CD4-positive, alpha-beta T cell treated with Interleukin-17A for 1 hour (primary cell): ENCODE results near the gene DOCK3.
"Not testable (repeated sequence)": the region's sequence is repeated elsewhere in the genome, so short reads cannot be mapped to it uniquely, and the experiment has no call there.

ENCODE experiments used
- DNase-seq: peaks from one replicate; pipeline ENCODE4 v3.0.0-alpha.2; 2020

Gene DOCK3

GRCh38 chr3:50652709-50653108 is 22.0 kb upstream of the DOCK3 start:
- DNase-seq: peak; percentile 66

GRCh38 chr3:50653937-50654595 is 20.7 kb upstream of the DOCK3 start:
- no peak for DNase-seq

GRCh38 chr3:50655009-50655830 is 19.5 kb upstream of the DOCK3 start:
- DNase-seq: no peak

- no peak for DNase-seq
Observed at GRCh38 chr3:50656417-50657195, 18.1 kb upstream of the DOCK3 start.

- no peak for DNase-seq
Observed at GRCh38 chr3:50657407-50657806, 17.3 kb upstream of the DOCK3 start.

GRCh38 chr3:50657816-50658215 is 16.9 kb upstream of the DOCK3 start:
- DNase-seq: no peak

GRCh38 chr3:50658416-50658815 is 16.3 kb upstream of the DOCK3 start:
- no peak for DNase-seq

- no peak for DNase-seq
Observed at GRCh38 chr3:50658831-50659230, 15.9 kb upstream of the DOCK3 start.

GRCh38 chr3:50660386-50660785 is 14.3 kb upstream of the DOCK3 start:
- no peak for DNase-seq

- no peak for DNase-seq
Observed at GRCh38 chr3:50661321-50661837, 13.3 kb upstream of the DOCK3 start.

GRCh38 chr3:50662408-50662807 is 12.3 kb upstream of the DOCK3 start:
- DNase-seq: no peak

- no peak for DNase-seq
Observed at GRCh38 chr3:50665081-50665840, 9.5 kb upstream of the DOCK3 start.

GRCh38 chr3:50665841-50666115 is 8.9 kb upstream of the DOCK3 start:
- not testable (repeated sequence) for DNase-seq

- DNase-seq: no peak
Observed at GRCh38 chr3:50666837-50667236, 7.9 kb upstream of the DOCK3 start.

GRCh38 chr3:50671331-50671730 is 3.4 kb upstream of the DOCK3 start:
- no peak for DNase-seq

- DNase-seq: no peak
Observed at GRCh38 chr3:50672656-50673055, 2.1 kb upstream of the DOCK3 start.

- no peak for DNase-seq
Observed at GRCh38 chr3:50673931-50674330, 796 bp upstream of the DOCK3 start.

GRCh38 chr3:50675179-50676030 is 678 bp downstream of the DOCK3 start:
- peak; percentile 52 for DNase-seq

GRCh38 chr3:50676031-50676705 is 1.4 kb downstream of the DOCK3 start:
- no peak for DNase-seq

GRCh38 chr3:50687127-50687751 is 12.5 kb downstream of the DOCK3 start:
- DNase-seq: no peak

- DNase-seq: no peak
Observed at GRCh38 chr3:50687916-50688315, 13.2 kb downstream of the DOCK3 start.
